Epithelial cell of proximal tubule (primary cell): ENCODE measurements around the gene HIGD1B. TPM values are rescaled to one million over a fixed set of nuclear protein-coding genes. Genes with fewer than 3 reads are reported as not detected.

Experiments used
- DNase-seq: peaks from one replicate; pipeline ENCODE4 v3.0.0-alpha.2; 2011; ENCODE audit warnings: low read depth
- H3K4me3 ChIP-seq: 2 replicates; pipeline ENCODE4 v1.5.1; 2011; ENCODE audit warnings: low read depth, mild to moderate bottlenecking, low read length
- CTCF ChIP-seq: conservative IDR thresholded peaks from 2 replicates; pipeline ENCODE4 v1.5.1; 2012; ENCODE audit warnings: low read depth, mild to moderate bottlenecking, low read length
- total RNA-seq: library from RNA; depleted of rRNA; stranded (reverse); fragments of >200 nt; gene quantifications from 2 replicates; pipeline ENCODE4 v1.2.3, GENCODE V29; 2015

Gene HIGD1B
- not detected in 2 replicates for total RNA-seq

GRCh38 chr17:44847586-44847985, at the start of gene HIGD1B:
Gene HIGD1B, plus strand, starts transcription at chr17:44847883. Its CDS starts 270 bp downstream, at chr17:44848153.
- no peak for TF ChIP-seq CTCF
- no peak for DNase-seq
- no peak within 1 kb of the TSS for H3K4me3 ChIP-seq

- no peak overlapping the region for H3K4me3 ChIP-seq
- no peak for TF ChIP-seq CTCF
- DNase-seq = no peak
Observed at GRCh38 chr17:44798356-44798755, 49.3 kb upstream of the HIGD1B start.

- no peak overlapping the region for H3K4me3 ChIP-seq
- no peak for TF ChIP-seq CTCF
- DNase-seq = no peak
Observed at GRCh38 chr17:44801880-44802279, 45.8 kb upstream of the HIGD1B start.

- no peak for DNase-seq
Observed at GRCh38 chr17:44804302-44805089, 43.2 kb upstream of the HIGD1B start.

GRCh38 chr17:44807093-44807816, 40.4 kb upstream of the HIGD1B start:
- no peak overlapping the region for H3K4me3 ChIP-seq
- no peak for DNase-seq
- TF ChIP-seq CTCF = no peak

More at GRCh38 chr17:44804302-44805089, 43.2 kb upstream of the HIGD1B start:
- no peak overlapping the region for H3K4me3 ChIP-seq
- no peak for TF ChIP-seq CTCF

- no peak for TF ChIP-seq CTCF
Observed at GRCh38 chr17:44807817-44808155, 39.9 kb upstream of the HIGD1B start.

More at GRCh38 chr17:44807817-44808155, 39.9 kb upstream of the HIGD1B start:
- H3K4me3 ChIP-seq = no peak overlapping the region
- no peak for DNase-seq
